HepG2 (cell line): Measurements from ENCODE around the gene FANCG. TPM values are rescaled to one million over a fixed set of nuclear protein-coding genes. Genes with fewer than 3 reads are reported as not detected.

ENCODE experiments used
- DPF2 ChIP-seq: sonication (generic); formaldehyde crosslinking; IDR thresholded peaks from 2 replicates; pipeline ENCODE4 v1.4.0; 2020; ENCODE audit warnings: mild to moderate bottlenecking, low read depth, missing genetic modification reagents, borderline replicate concordance
- EZH2 ChIP-seq: conservative IDR thresholded peaks from 2 replicates; pipeline ENCODE4 v1.6.1; 2012; ENCODE audit warnings: mild to moderate bottlenecking, low read depth, low read length, moderate library complexity
- GABPB1 ChIP-seq: IDR thresholded peaks from 2 replicates; pipeline ENCODE4 v1.6.1; 2016; ENCODE audit warnings: mild to moderate bottlenecking, missing genetic modification reagents, moderate library complexity, missing compliant biosample characterization
- GLI4 ChIP-seq: sonication (generic); formaldehyde crosslinking; IDR thresholded peaks from 2 replicates; pipeline ENCODE4 v1.5.1; 2020; ENCODE audit warnings: missing genetic modification reagents, mild to moderate bottlenecking, moderate library complexity, borderline replicate concordance
- HOMEZ ChIP-seq: IDR thresholded peaks from 2 replicates; pipeline ENCODE4 v1.6.1; 2016; ENCODE audit warnings: low read depth
- MYNN ChIP-seq: sonication (generic); formaldehyde crosslinking; IDR thresholded peaks from 2 replicates; pipeline ENCODE4 v1.4.0; 2020; ENCODE audit warnings: mild to moderate bottlenecking, low read depth, missing genetic modification reagents
- NR3C1 ChIP-seq: sonication (generic); formaldehyde crosslinking; IDR thresholded peaks from 2 replicates; pipeline ENCODE4 v1.4.0; 2020; ENCODE audit warnings: missing genetic modification reagents
- NRL ChIP-seq: sonication (generic); formaldehyde crosslinking; IDR thresholded peaks from 2 replicates; pipeline ENCODE4 v1.5.0; 2020; ENCODE audit warnings: missing genetic modification reagents, mild to moderate bottlenecking, moderate library complexity, borderline replicate concordance
- PRDM15 ChIP-seq: sonication (generic); formaldehyde crosslinking; IDR thresholded peaks from 2 replicates; pipeline ENCODE4 v1.4.0; 2020; ENCODE audit warnings: missing genetic modification reagents
- SCMH1 ChIP-seq: sonication (generic); formaldehyde crosslinking; IDR thresholded peaks from 2 replicates; pipeline ENCODE4 v1.9.0; 2021; ENCODE audit warnings: missing genetic modification reagents, mild to moderate bottlenecking, borderline replicate concordance
- SIX4 ChIP-seq: sonication (generic); formaldehyde crosslinking; IDR thresholded peaks from 2 replicates; pipeline ENCODE4 v1.4.0; 2020; ENCODE audit warnings: missing genetic modification reagents
- polyA plus RNA-seq, 8 experiments: library from polyadenylated mRNA; depleted of rRNA in 3 of 8; stranded (reverse) in 7 of 8; unstranded in 1 of 8; fragments of >200 nt; fragmentation: Illumina TruSeq in 4 of 8; extraction: Trizol in 4 of 8; gene quantifications; 2 replicates each; pipeline versions ENCODE4 v1.2.1 to v1.2.3, GENCODE V29; 2011 to 2016; ENCODE audit warnings: low read depth in 4 of 8, missing spikeins in 1 of 8, mixed read lengths in 1 of 8; ENCODE audit not compliant: insufficient read depth in 1 of 8
- total RNA-seq, 5 experiments: library from RNA; depleted of rRNA; stranded (reverse); fragments of >200 nt; fragmentation: Illumina TruSeq; extraction: Trizol; gene quantifications; 2 replicates each; pipeline ENCODE4 v1.2.3, GENCODE V29; 2016; ENCODE audit warnings: low read depth in 1 of 5
- TF ChIP-seq, protein P1 (sequence below): sonication (generic); formaldehyde crosslinking; IDR thresholded peaks from 2 replicates; pipeline ENCODE4 v1.4.0; 2020; ENCODE audit warnings: missing genetic modification reagents, borderline replicate concordance
- TF ChIP-seq, protein P2 (sequence below): sonication (generic); formaldehyde crosslinking; IDR thresholded peaks from 2 replicates; pipeline ENCODE4 v1.9.0; 2021; ENCODE audit warnings: mild to moderate bottlenecking, missing genetic modification reagents

FANCG gene
- total and polyA plus RNA-seq, 2 of the 13 experiments (the other 11 are each of a cell fraction or from before 2014, with no cell fraction given), result 14.4 to 45.1 TPM

DNA sequence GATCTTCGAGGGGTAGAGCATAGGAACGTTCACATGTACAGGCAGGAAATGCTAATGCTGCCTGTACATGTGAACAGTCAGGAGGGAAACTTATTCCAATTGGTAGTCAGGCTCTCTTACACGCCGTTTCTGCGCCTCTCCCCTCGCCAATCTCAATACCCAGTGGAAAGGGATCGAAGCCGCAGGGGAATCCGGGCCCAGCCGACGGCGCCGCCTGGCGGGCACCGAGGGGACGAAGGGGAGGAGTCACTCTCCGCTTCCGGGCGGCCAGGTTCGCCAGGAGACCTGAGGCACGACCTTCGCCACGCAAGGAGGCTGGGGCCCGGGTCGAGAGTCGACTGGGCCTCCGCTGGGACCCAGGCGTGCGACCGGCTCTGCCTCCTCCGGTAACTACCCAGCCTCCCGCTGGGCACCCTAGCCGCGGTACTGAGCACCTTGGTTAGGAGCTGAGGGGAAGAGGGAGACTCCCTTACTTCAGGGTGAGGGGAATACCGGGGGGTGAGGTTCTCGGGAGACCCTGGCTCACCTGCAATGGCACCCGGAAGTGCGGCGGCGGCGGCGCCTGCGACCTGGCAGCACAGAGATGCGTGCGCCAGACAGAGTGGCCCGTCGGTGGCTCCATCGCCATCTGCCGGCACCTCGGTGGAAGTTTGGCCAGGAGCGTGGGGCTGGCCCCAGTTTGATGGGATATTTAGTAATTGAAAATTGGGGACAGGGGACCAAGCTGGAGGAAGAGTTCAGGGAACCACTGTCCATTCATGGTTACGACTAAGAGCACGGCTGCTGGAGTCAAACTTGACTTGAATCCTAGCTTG is 16.5 kb upstream of the FANCG start, which contains the start of gene PIGO (continued):
- TF ChIP-seq, protein P1, sequence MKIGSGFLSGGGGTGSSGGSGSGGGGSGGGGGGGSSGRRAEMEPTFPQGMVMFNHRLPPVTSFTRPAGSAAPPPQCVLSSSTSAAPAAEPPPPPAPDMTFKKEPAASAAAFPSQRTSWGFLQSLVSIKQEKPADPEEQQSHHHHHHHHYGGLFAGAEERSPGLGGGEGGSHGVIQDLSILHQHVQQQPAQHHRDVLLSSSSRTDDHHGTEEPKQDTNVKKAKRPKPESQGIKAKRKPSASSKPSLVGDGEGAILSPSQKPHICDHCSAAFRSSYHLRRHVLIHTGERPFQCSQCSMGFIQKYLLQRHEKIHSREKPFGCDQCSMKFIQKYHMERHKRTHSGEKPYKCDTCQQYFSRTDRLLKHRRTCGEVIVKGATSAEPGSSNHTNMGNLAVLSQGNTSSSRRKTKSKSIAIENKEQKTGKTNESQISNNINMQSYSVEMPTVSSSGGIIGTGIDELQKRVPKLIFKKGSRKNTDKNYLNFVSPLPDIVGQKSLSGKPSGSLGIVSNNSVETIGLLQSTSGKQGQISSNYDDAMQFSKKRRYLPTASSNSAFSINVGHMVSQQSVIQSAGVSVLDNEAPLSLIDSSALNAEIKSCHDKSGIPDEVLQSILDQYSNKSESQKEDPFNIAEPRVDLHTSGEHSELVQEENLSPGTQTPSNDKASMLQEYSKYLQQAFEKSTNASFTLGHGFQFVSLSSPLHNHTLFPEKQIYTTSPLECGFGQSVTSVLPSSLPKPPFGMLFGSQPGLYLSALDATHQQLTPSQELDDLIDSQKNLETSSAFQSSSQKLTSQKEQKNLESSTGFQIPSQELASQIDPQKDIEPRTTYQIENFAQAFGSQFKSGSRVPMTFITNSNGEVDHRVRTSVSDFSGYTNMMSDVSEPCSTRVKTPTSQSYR (CRISPR knock-in tag), result peak; percentile 9; the same call in 1 of the 2 replicates
- TF ChIP-seq SCMH1 (no peak), MYNN (CRISPR knock-in tag) (0 out of 2 replicates have a peak, but pooled peaks have one; percentile 43), SIX4 (CRISPR knock-in tag) (peak; percentile 35; the same call in 1 of the 2 replicates), NR3C1 (CRISPR knock-in tag) (no peak), GABPB1 (peak; percentile 97), GLI4 (CRISPR knock-in tag) (peak; percentile 52; the same call in 1 of the 2 replicates), HOMEZ (CRISPR knock-in tag) (peak; percentile 58), NRL (CRISPR knock-in tag) (peak; percentile 73; the same call in 1 of the 2 replicates), EZH2 (no peak), DPF2 (CRISPR knock-in tag) (peak; percentile 65; the same call in 1 of the 2 replicates), PRDM15 (CRISPR knock-in tag) (no peak)
- TF ChIP-seq, protein P2, sequence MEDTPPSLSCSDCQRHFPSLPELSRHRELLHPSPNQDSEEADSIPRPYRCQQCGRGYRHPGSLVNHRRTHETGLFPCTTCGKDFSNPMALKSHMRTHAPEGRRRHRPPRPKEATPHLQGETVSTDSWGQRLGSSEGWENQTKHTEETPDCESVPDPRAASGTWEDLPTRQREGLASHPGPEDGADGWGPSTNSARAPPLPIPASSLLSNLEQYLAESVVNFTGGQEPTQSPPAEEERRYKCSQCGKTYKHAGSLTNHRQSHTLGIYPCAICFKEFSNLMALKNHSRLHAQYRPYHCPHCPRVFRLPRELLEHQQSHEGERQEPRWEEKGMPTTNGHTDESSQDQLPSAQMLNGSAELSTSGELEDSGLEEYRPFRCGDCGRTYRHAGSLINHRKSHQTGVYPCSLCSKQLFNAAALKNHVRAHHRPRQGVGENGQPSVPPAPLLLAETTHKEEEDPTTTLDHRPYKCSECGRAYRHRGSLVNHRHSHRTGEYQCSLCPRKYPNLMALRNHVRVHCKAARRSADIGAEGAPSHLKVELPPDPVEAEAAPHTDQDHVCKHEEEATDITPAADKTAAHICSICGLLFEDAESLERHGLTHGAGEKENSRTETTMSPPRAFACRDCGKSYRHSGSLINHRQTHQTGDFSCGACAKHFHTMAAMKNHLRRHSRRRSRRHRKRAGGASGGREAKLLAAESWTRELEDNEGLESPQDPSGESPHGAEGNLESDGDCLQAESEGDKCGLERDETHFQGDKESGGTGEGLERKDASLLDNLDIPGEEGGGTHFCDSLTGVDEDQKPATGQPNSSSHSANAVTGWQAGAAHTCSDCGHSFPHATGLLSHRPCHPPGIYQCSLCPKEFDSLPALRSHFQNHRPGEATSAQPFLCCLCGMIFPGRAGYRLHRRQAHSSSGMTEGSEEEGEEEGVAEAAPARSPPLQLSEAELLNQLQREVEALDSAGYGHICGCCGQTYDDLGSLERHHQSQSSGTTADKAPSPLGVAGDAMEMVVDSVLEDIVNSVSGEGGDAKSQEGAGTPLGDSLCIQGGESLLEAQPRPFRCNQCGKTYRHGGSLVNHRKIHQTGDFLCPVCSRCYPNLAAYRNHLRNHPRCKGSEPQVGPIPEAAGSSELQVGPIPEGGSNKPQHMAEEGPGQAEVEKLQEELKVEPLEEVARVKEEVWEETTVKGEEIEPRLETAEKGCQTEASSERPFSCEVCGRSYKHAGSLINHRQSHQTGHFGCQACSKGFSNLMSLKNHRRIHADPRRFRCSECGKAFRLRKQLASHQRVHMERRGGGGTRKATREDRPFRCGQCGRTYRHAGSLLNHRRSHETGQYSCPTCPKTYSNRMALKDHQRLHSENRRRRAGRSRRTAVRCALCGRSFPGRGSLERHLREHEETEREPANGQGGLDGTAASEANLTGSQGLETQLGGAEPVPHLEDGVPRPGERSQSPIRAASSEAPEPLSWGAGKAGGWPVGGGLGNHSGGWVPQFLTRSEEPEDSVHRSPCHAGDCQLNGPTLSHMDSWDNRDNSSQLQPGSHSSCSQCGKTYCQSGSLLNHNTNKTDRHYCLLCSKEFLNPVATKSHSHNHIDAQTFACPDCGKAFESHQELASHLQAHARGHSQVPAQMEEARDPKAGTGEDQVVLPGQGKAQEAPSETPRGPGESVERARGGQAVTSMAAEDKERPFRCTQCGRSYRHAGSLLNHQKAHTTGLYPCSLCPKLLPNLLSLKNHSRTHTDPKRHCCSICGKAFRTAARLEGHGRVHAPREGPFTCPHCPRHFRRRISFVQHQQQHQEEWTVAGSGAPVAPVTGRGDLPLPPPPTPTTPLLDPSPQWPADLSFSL (CRISPR knock-in tag), result no peak
